Urinary bladder (tissue), 4 donors: ENCODE results near the gene SELPLG. TPM values are rescaled to one million over a fixed set of nuclear protein-coding genes. Genes with fewer than 3 reads are reported as not detected.
"Not testable (repeated sequence)": the region's sequence is repeated elsewhere in the genome, so short reads cannot be mapped to it uniquely, and the experiment has no call there.

Experiments
- DNase-seq: peaks from one replicate; pipeline ENCODE4 v3.0.0-alpha.2; 2015; ENCODE audit errors: extremely low spot score
- H3K27ac ChIP-seq: one replicate; pipeline ENCODE4 v1.5.1; 2013; ENCODE audit warnings: low read depth, mild to moderate bottlenecking, moderate library complexity
- H3K36me3 ChIP-seq: one replicate; pipeline ENCODE4 v1.6.1; 2013; ENCODE audit warnings: mild to moderate bottlenecking, moderate library complexity; ENCODE audit not compliant: insufficient read depth
- H3K4me1 ChIP-seq: one replicate; pipeline ENCODE4 v1.6.1; 2013; ENCODE audit warnings: mild to moderate bottlenecking, moderate library complexity; ENCODE audit not compliant: insufficient read depth
- H3K4me3 ChIP-seq: one replicate; pipeline ENCODE4 v1.5.1; 2013; ENCODE audit warnings: low read depth, low read length
- WGBS: extraction: QIAGEN DNeasy Blood & Tissue Kit; methylation state at CpG from one replicate; pipeline ENCODE4 v1.1.7; 2013; 5-methylcytosine and 5-hydroxymethylcytosine counted together
- polyA plus RNA-seq: library from polyadenylated mRNA; stranded (reverse); fragments of 200-250 nt; gene quantifications from one replicate; pipeline ENCODE4 v1.2.3, GENCODE V29; 2013
- total RNA-seq: library from RNA; depleted of rRNA; stranded (reverse); fragments of >200 nt; gene quantifications from one replicate; pipeline ENCODE4 v1.2.3, GENCODE V29; 2014
- donor health status: healthy with polysubstance abuse.
- donor health status: healthy.

SELPLG gene
- total and polyA plus RNA-seq, 2 donors = 3.6 to 9.4 TPM

DNA sequence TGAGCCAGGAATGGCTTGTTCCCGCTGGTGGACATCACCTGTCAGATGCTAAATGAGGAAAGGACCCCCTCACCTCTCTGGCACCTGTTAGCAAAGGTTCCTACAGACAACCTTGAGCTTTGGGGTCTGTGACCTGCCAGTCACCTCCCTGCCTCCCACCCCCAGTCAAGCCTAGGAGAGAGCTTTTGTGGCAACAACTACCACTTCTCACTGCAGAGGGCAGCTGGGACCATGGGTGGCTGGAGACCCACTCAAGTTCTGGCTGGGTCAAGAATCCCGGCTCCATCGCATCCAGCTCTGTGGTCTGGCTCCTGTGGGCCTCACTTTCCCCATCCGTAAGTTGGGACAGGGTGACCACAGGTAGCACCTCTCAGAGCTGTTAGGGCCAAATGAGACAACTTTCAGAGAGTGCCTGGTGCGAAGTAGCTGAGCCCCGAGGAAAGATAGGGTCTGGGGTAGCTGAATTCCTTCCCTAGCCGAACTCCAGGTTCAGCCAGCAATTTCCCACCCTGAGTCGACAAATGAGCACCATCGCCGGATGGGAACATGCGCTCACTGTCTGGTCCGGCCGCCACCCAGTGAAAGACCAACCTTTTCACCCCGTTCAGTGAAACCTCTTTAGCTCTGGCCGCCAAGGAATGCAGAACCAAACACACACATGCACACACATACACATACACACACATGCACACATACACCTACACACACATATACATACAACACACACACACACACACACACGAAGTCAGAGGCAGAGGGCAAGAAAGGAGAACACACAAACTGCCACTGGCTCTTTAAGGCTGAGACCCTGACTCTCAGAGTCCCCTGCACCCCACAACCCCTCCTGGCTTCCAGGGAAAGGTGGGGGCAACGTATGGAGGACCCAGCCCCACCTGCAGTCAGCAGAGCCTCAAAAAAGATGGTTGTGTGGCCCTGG, 37.7 kb downstream of the SELPLG start:
- Histone ChIP-seq H3K36me3 (no peaks in the 10 kb centered on the region), H3K4me3 (peak overlapping the region; percentile 9), H3K27ac (peak overlapping the region; percentile 28), H3K4me1 (no peaks in the 10 kb centered on the region)
- WGBS = 57% methylated on average over 17 of the region's 17 CpGs
- DNase-seq = no peak

DNA sequence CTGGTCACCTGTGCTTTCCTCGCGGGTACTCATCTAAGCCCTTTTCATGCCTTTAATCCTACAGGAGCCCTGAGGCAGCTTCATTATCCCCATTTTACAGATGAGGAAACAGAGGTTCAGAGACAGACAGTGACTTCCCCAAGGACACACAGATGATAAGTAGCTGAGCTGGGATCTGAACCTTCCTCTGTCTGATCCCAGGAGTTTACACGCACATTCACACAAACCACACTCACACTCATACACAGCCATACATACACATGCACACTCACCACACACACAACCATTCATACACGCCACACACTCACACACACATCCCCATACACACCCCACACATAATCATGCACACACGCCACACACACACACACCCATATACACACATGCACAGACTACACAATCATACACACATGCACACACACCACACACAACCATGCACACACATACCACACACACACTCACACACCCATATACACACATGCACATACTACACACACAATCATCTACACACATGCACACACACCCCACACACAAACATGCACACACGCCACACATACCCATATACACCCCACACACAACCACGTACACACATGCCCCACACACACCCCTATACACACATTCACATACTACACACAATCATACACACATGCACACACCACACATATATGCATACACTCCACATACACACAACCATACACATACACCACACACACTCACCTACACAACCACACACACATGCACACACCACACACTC, 38.6 kb downstream of the SELPLG start:
- Histone ChIP-seq H3K27ac (no peak overlapping the region), H3K36me3 (no peaks in the 10 kb centered on the region), H3K4me1 (no peaks in the 10 kb centered on the region), H3K4me3 (no peak overlapping the region)
- WGBS = 89% methylated on average over 7 of the region's 7 CpGs
- DNase-seq = no peak

DNA sequence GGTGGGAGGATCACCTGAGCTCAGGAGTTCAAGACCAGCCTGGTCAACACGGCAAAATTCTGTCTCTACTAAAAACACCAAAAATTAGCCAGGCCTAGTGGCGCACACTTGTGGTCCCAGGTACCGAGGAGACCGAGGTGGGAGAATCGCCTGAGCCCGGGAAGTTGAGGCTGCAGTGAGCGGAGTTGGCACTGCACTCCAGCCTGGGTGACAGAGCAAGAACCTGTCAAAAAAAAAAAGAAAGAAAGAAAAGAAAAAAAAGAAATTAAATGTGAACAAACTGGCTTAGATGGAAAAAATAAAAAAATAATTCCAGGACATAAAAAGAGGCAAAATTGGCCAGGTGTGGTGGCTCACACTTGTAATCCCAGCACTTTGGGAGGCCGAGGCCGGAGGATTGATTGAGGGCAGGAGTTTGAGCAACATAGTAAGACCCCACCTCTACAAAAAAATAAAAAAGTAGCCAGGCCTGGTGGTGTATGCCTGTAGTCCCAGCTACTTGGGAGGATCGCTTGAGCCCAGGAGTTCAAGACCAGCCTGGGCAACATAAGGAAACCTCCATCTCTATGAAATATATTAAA, 39.3 kb downstream of the SELPLG start:
- 91% methylated on average over 10 of the region's 10 CpGs for WGBS
- H3K27ac ChIP-seq = no peak overlapping the region

DNA sequence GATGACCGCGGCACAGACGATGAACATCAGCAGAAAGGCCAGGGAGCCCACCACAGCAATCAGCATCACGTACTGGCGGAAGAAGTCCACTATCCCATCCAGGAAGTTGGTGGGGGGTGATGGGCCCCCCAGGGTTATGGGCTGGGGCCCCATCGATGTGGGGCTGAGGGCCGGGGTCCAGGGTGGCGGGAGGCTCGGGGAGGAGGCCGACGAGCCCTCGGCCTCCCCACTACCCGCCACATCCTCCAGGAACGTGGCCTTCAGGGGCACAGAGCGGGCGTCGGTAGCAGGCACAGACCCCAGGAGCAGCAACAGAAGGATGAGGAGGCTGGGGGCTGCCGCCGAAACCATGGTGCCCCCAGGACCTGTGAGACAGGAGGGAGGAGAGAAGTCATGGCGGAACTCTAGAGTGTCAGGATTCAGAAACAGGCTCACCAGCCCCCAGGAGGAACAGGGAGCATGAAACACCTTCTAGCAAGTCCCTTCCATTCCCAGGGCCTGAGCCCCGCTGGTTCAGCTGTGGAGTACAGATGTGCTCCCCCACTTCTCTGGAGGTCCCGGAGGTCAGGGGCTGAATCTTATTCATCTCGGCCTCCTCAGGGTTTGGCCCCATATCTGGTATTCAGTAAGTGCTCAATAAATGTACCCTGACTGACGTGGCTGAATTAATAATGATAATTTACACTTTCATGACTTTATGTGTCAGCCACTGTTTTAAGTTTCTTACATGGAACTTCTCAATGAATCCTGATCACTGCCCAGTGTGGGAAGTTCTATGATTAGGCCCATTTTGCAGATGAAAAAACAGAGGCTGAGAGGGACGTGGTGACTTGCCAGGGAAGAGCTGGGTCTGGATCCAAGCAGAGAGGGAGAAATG, 41.4 kb downstream of the SELPLG start:
- Histone ChIP-seq H3K4me3 (no peak overlapping the region), H3K4me1 (no peaks in the 10 kb centered on the region), H3K27ac (no peak overlapping the region), H3K36me3 (no peaks in the 10 kb centered on the region)
- DNase-seq = no peak
- WGBS = 92% methylated on average over 25 of the region's 25 CpGs

More for the DNA sequence above, 39.3 kb downstream of the SELPLG start:
- Histone ChIP-seq H3K36me3 (no peaks in the 10 kb centered on the region), H3K4me3 (no peak overlapping the region), H3K4me1 (no peaks in the 10 kb centered on the region)
- DNase-seq = no peak

DNA sequence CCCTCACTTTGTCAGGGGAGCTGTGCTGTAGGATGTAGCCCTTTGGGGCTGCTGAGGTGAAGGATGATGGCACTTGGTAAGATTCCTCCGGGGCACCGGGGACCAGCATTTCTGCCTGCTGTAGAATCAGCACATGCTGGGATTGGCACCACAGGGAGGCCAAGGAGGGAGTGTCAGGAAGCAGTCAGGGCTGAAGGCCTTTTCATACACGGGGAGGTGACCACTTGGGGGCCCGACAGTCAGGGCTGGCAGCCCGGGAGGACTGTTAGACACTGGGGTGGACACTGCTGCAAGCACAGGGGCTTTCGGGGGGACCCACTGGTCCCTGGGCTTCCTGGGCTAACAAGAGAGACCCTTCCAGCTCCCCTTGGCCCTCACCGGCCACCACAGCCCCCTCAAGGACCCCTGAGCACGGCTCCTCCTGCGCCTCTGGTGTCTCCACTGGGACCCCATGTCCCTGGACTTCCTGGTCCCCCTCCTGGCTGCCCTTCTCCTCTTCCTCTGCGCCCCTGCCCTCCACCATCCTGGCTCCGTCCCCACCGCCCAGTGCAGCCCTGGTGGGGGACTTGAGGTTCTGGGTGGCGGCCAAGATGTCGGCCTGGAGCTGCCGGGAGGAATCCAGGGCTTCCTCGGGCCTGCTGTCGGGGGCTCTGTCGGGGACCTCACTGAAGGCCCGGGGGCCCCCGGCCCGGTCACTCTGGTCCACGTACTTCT, 42.3 kb downstream of the SELPLG start:
- 84% methylated on average over 22 of the region's 22 CpGs for WGBS
- H3K4me3 ChIP-seq = no peak overlapping the region
- no peak for DNase-seq
- no peaks in the 10 kb centered on the region for H3K4me1 ChIP-seq
- no peak overlapping the region for H3K27ac ChIP-seq
- H3K36me3 ChIP-seq = no peaks in the 10 kb centered on the region

DNA sequence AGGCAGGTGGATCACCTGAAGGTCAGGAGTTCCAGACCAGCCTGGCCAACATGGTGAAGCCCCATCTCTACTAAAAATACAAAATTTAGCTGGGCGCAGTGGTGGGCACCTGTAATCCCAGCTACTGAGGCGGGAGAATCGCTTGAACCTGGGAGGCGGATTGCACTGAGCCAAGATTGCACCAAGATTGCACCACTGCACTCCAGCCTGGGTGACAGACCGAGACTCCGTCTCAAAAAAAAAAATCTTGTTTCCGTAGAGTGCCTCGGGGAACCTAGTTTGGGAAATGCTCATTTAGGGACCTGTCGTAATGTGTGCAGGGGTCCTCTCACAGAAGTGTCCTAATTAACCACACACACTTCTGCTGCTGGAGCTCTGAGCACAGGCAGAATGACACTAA, 43.2 kb downstream of the SELPLG start:
- not testable (repeated sequence) for H3K4me1 ChIP-seq, H3K4me3 ChIP-seq, H3K36me3 ChIP-seq, DNase-seq, H3K27ac ChIP-seq
- 87% methylated on average over 9 of the region's 9 CpGs for WGBS

DNA sequence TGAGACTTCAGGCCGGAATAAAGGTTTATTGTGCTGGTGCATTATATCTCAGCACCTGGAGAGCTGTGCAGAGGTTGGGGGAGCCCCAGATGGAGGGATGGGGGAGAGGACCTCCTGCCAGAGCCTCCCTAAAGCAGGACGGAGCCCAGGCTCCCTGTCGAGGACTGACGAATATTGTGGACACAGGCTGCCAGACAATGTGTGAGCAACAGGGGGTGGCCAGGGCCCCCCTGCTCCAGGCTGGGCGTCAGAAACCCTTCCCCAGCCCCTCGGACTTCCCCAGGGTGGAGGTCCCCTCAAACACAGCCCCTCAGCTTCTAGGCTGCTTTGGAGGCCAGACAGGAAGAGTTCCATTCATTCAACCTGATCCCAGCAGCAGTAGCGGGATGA, 43.9 kb downstream of the SELPLG start:
- no peak for DNase-seq
- Histone ChIP-seq H3K4me1 (no peaks in the 10 kb centered on the region), H3K27ac (peak overlapping the region; percentile 28), H3K4me3 (no peak overlapping the region), H3K36me3 (no peaks in the 10 kb centered on the region)
- WGBS = 64% methylated on average over 7 of the region's 7 CpGs

DNA sequence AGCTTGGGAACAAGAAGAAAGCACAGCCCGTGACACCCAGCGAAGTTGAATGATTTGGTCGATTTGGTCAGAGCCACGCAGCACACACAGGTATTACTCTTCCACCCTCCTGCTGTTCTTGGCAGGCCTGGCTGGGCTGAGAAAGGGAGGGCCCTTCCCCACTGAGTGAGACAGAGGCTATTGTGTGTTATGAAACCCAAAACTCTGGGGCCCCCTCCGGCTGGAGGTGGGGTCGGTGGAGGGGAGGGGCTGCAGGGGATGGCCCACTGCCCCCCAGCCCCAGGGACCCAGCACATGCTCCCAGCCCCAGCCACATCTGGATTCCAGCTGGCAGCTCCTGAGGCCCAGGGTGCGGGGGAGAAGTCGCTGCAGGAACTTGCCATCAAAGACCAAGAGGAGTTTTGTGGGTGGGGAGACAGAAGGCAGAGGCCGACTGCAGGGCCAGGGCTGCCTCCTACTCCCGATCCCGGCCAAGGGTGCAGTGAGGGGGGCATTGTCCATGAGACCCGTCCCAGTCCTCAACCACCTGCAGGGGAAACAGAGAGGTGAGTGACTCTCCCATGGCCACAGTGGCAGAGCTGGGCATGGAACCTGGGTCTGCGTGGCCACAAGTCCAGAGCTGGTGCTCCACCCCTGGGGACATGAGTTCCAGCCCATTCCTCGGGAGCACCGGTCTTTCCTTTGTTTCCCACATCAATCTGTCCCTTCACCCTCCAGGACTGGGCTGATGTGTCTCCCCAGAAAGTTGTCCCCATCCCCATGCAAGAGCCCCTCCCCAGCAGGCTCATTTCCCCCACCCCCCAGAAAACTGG, 44.5 kb downstream of the SELPLG start:
- H3K4me3 ChIP-seq = no peak overlapping the region
- peak; percentile 49 for DNase-seq
- no peaks in the 10 kb centered on the region for H3K4me1 ChIP-seq
- H3K27ac ChIP-seq = no peak overlapping the region
- H3K36me3 ChIP-seq = no peaks in the 10 kb centered on the region
- WGBS = 30% methylated on average over 15 of the region's 15 CpGs

DNA sequence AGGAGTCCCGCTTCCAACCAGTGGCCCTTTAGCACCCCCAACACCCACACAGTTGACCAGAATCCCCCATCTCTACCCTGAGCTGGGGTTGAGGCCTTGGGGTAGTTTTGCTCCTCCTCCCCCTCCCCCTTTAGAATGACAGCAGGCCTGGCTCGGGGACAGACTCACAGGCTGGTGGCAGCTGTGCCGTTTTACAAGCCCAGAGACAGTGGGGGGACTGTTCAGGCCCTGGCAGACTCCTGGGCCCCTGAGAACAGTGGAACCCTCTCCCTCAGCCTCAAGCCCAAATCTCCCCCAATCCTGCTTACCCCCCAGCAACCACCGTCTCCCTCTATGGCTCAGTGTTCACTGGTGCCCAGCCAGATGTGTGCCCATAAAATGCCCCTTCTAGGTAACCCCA, 45.9 kb downstream of the SELPLG start:
- Histone ChIP-seq H3K4me1 (no peaks in the 10 kb centered on the region), H3K27ac (no peak overlapping the region), H3K4me3 (no peak overlapping the region), H3K36me3 (no peaks in the 10 kb centered on the region)
- no peak for DNase-seq
- 64% methylated on average over 4 of the region's 4 CpGs for WGBS

DNA sequence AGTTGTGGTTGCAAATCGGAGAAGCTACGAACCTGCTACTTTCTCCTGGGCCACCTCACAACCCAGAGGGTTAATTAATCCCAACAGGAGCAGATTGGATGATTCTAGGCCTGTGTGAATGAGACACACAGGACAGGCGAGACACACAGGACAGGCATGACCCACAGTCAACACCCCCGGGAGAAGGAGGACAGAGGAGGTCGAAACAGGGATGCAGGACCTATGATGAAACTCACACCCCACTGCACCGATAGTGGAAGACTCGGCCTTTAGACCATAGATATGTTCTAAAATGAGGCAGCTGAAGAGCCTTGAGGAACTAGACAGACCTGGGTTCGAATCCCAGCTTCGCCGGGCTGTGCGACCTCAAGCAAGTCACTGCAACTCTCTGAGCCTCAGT, 47.4 kb downstream of the SELPLG start:
- 93% methylated on average over 11 of the region's 11 CpGs for WGBS
- no peak overlapping the region for H3K27ac ChIP-seq
- DNase-seq = no peak
- no peaks in the 10 kb centered on the region for H3K36me3 ChIP-seq
- H3K4me1 ChIP-seq = no peaks in the 10 kb centered on the region
- H3K4me3 ChIP-seq = no peak overlapping the region

DNA sequence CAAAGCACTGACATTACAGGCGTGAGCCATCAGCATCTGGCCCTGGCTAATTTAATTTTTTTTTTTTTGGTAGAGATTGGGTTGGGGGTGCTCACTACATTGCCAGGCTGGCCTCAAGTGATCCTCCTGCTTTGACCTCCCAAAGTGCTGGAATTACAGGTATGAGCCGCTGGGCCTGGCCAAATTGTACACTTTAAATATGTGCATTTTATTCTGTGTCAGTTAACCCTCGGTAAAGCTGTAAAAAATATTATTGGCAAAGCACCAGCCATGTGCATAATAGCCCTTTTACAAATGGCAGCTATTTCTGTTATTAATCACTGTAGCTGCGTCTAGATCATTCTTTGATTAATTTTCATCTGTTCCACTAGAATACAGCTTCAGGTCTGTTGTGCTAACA, 47.8 kb downstream of the SELPLG start:
- no peak overlapping the region for H3K27ac ChIP-seq
- no peak for DNase-seq
- WGBS = 63% methylated on average over 4 of the region's 4 CpGs
- no peak overlapping the region for H3K4me3 ChIP-seq
- no peaks in the 10 kb centered on the region for H3K4me1 ChIP-seq
- no peaks in the 10 kb centered on the region for H3K36me3 ChIP-seq

DNA sequence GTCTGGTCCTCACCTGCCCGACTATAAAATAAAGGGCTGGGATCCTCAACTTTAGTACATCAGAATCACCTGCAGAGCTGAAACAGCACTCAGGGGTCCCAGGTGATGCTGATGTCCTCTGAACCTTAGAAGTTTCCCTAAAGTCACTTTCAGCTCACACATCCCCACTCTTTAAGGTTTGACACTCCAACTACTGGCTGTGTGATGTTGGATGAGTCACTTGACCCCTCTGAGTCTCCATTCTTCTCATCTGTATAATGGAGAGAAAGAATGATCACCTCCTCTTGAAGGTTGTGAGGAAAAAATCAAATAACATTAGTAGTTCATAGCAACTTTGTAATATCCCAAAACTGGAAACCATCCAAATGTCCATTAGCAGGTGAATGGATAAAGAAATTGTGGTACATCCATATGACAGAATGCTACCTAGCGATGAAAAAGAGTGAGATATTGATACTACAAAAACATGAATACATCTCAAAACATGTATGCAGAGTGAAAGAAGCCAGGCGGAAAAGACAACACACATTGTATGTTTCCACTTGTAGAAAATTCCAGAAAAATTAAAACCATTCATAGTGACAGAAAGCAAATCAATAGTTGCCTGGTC, 49.1 kb downstream of the SELPLG start:
- 78% methylated on average over 3 of the region's 3 CpGs for WGBS

More for the DNA sequence above, 49.1 kb downstream of the SELPLG start:
- DNase-seq = no peak
- H3K4me3 ChIP-seq = no peak overlapping the region
- H3K4me1 ChIP-seq = no peaks in the 10 kb centered on the region
- peak overlapping the region; percentile 25 for H3K27ac ChIP-seq
- no peaks in the 10 kb centered on the region for H3K36me3 ChIP-seq
